Measurements from ENCODE around the gene PRMT6.

GRCh38 chr1:107076841-107077240, 20.4 kb downstream of the PRMT6 start:
- TF ChIP-seq CTCF (IDR thresholded peaks at IDR 0.05), result no peak
- TF ChIP-seq POLR2A (IDR thresholded peaks at IDR 0.05), result no peak

Measured in lower leg skin (tissue), 3 donors.